ENCODE measurements around the gene ITGA6. TPM values are rescaled to one million over a fixed set of nuclear protein-coding genes. Genes with fewer than 3 reads are reported as not detected.
A peak's percentile ranks its signal among the peaks of the same experiment; 100 is the strongest.

ITGA6 gene
- total RNA-seq, 6 donors from 2014 or later = 38.1 to 99.7 (median 57.9) TPM

- H3K27ac ChIP-seq = no peak overlapping the region
- H3K36me3 ChIP-seq = no peaks in the 10 kb centered on the region
- ATAC-seq (ENCODE audit: low FRiP score in 2 of 2) (no peak), DNase-seq (no peak)
- H3K9me3 ChIP-seq = no peaks in the 10 kb centered on the region
- H3K4me1 ChIP-seq = peaks cover 10 to 18% (median 12%) of the 10 kb centered on the region in 4 donors
- 89 to 93% methylated on average over 4 of the region's 4 CpGs for WGBS, 2 donors
- H3K4me3 ChIP-seq = no peak overlapping the region
- no peaks in the 10 kb centered on the region for H3K27me3 ChIP-seq
- no peak for TF ChIP-seq POLR2A (IDR thresholded peaks at IDR 0.05)
- TF ChIP-seq CTCF (IDR thresholded peaks at IDR 0.05) = no peak
- TF ChIP-seq EP300 (IDR thresholded peaks at IDR 0.05) = no peak
- TF ChIP-seq POLR2AphosphoS5 (IDR thresholded peaks at IDR 0.05) = no peak
Observed at GRCh38 chr2:172552547-172553291, 125.3 kb downstream of the ITGA6 start.

- Histone ChIP-seq H3K36me3 (no peaks in the 10 kb centered on the region), H3K9me3 (no peaks in the 10 kb centered on the region), H3K27ac (peak overlapping the region in 3 of 4 donors; percentile 92 to 97 (median 93)), H3K4me3 (peak overlapping the region; percentile 76 to 97 (median 90)), H3K27me3 (no peaks in the 10 kb centered on the region), H3K4me1 (peaks cover 10 to 18% (median 12%) of the 10 kb centered on the region in 4 donors)
- ATAC-seq (ENCODE audit: low FRiP score in 2 of 2) = no peak
- no peak for TF ChIP-seq EP300 (IDR thresholded peaks at IDR 0.05)
- TF ChIP-seq POLR2A (IDR thresholded peaks at IDR 0.05) = no peak
- TF ChIP-seq POLR2AphosphoS5 (IDR thresholded peaks at IDR 0.05) = no peak
- TF ChIP-seq CTCF (IDR thresholded peaks at IDR 0.05) = no peak
- WGBS, 2 donors = 58% methylated on average over 18 of the region's 18 CpGs
- DNase-seq = no peak
Observed at GRCh38 chr2:172554352-172555271, 127.2 kb downstream of the ITGA6 start.

- ATAC-seq (ENCODE audit: low FRiP score in 2 of 2) = no peak
- peak overlapping the region; percentile 76 to 97 (median 90) for H3K4me3 ChIP-seq
- no peak for DNase-seq
- H3K27me3 ChIP-seq = no peaks in the 10 kb centered on the region
- peak overlapping the region; percentile 89 to 97 (median 92) for H3K27ac ChIP-seq
- H3K9me3 ChIP-seq = no peaks in the 10 kb centered on the region
- TF ChIP-seq EP300 (IDR thresholded peaks at IDR 0.05) = no peak
- WGBS, 2 donors = 8 to 16% methylated on average over 8 of the region's 8 CpGs
- H3K36me3 ChIP-seq = peaks cover 0 to 4% (median 0%) of the 10 kb centered on the region in 4 donors
- peaks cover 10 to 18% (median 12%) of the 10 kb centered on the region in 4 donors for H3K4me1 ChIP-seq
Observed at GRCh38 chr2:172555272-172555521, 127.8 kb downstream of the ITGA6 start.

Other genes starting within 250 kb of the ITGA6 start
- gene PDK1, start 128.5 kb downstream of the ITGA6 start, total RNA-seq = 10 to 100 TPM in 4 of 6 donors, 1 to 10 TPM in 2; 5.6 to 40.9 (median 13.8) TPM

All from upper lobe of left lung (tissue), 6 donors.